Right atrium auricular region (tissue), 2 donors: Measurements from ENCODE around the gene HPDL. TPM values are rescaled to one million over a fixed set of nuclear protein-coding genes. Genes with fewer than 3 reads are reported as not detected.
"Not testable (repeated sequence)": the region's sequence is repeated elsewhere in the genome, so short reads cannot be mapped to it uniquely, and the experiment has no call there.

Source experiments
- DNase-seq: peaks from one replicate; pipeline ENCODE4 v3.0.0-alpha.2; 2019; ENCODE audit warnings: low spot score
- H3K27ac ChIP-seq, 2 donors: fragments of 200-600 bp; sonication (generic); 1 replicate in 1 of 2; 2 replicates in 1 of 2; pipeline ENCODE4 v1.5.1; 2016 to 2019
- H3K27me3 ChIP-seq, 2 donors: fragments of 200-600 bp; sonication (generic); one replicate each; pipeline versions ENCODE4 v1.5.1 to v1.6.0; 2017 to 2019
- H3K36me3 ChIP-seq: fragments of 200-600 bp; sonication (generic); one replicate; pipeline ENCODE4 v1.5.1; 2016
- H3K4me1 ChIP-seq, 2 donors: fragments of 200-600 bp; sonication (generic); one replicate each; pipeline versions ENCODE4 v1.5.1 to v1.6.0; 2017 to 2019
- H3K4me3 ChIP-seq, 2 donors: fragments of 200-600 bp; sonication (generic); 1 replicate in 1 of 2; 2 replicates in 1 of 2; pipeline ENCODE4 v1.5.1; 2017 to 2019; ENCODE audit warnings: mild to moderate bottlenecking in 1 of 2, moderate library complexity in 1 of 2
- H3K9me3 ChIP-seq, 2 donors: fragments of 200-600 bp; sonication (generic); one replicate each; pipeline ENCODE4 v1.5.1; 2019
- total RNA-seq, 2 donors: library from RNA; depleted of rRNA; stranded (reverse); fragments of >200 nt; gene quantifications; one replicate each; pipeline ENCODE4 v1.1.0, GENCODE V29; 2016
- TF ChIP-seq, protein P1 (sequence below), 2 donors: fragments of 200-600 bp; sonication (generic); IDR thresholded peaks; one replicate each; pipeline ENCODE4 v1.5.1; 2019; ENCODE audit warnings: antibody characterized with exemption in 2 of 2

HPDL gene
- total RNA-seq, 2 donors from 2014 or later, result not detected

DNA sequence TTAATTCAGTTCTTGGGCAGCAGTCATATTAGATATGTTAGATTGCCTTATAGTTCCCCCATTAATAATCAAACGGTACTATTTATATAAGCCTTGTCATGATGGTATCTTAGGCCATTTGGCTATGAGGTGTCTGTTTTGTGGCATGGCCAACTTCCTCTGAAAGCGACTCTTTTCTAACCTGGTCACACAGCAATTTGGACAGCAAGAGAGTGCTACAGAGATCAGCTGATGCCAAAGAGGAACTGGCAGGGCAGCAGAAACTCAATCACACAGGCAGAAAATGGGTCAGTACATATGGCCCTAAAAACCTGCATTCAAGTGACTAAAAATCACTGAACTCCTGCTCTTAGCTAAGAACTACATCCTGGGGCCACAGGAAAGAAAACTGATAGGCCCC lies 27.0 kb downstream of the HPDL start:
- H3K4me1 ChIP-seq, result peaks cover 0 to 8% of the 10 kb centered on the region in 2 donors
- no peak overlapping the region for H3K4me3 ChIP-seq
- no peak for DNase-seq
- no peaks in the 10 kb centered on the region for H3K9me3 ChIP-seq
- no peak overlapping the region for H3K27ac ChIP-seq
- no peaks in the 10 kb centered on the region for H3K36me3 ChIP-seq
- TF ChIP-seq, protein P1, sequence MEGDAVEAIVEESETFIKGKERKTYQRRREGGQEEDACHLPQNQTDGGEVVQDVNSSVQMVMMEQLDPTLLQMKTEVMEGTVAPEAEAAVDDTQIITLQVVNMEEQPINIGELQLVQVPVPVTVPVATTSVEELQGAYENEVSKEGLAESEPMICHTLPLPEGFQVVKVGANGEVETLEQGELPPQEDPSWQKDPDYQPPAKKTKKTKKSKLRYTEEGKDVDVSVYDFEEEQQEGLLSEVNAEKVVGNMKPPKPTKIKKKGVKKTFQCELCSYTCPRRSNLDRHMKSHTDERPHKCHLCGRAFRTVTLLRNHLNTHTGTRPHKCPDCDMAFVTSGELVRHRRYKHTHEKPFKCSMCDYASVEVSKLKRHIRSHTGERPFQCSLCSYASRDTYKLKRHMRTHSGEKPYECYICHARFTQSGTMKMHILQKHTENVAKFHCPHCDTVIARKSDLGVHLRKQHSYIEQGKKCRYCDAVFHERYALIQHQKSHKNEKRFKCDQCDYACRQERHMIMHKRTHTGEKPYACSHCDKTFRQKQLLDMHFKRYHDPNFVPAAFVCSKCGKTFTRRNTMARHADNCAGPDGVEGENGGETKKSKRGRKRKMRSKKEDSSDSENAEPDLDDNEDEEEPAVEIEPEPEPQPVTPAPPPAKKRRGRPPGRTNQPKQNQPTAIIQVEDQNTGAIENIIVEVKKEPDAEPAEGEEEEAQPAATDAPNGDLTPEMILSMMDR (IDR thresholded peaks at IDR 0.05), result no peak
- H3K27me3 ChIP-seq, result no peaks in the 10 kb centered on the region

DNA sequence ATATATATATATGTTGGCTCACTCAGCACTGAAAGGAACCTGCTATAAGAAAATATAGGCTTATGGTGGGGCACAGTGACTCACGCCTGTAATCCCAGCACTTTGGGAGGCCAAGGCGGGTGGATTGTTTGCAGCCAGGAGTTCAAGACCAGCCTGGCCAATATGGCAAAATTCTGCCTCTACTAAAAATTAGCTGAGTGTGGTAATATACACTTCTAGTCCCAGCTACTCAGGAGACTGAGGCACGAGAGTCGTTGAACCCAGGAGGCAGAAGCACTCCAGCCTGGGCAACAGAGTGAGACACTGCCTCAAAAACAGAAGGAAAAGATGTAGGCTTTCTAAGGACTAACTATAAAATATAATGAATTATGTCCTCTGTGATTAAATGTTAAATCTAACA lies 28.1 kb downstream of the HPDL start:
- H3K27me3 ChIP-seq, result no peaks in the 10 kb centered on the region
- H3K4me1 ChIP-seq, result peaks cover 0 to under 1% of the 10 kb centered on the region in 2 donors
- no peak for DNase-seq
- no peak overlapping the region for H3K4me3 ChIP-seq
- TF ChIP-seq, protein P1 (IDR thresholded peaks at IDR 0.05), result no peak
- H3K36me3 ChIP-seq, result no peaks in the 10 kb centered on the region
- no peaks in the 10 kb centered on the region for H3K9me3 ChIP-seq
- no peak overlapping the region for H3K27ac ChIP-seq

DNA sequence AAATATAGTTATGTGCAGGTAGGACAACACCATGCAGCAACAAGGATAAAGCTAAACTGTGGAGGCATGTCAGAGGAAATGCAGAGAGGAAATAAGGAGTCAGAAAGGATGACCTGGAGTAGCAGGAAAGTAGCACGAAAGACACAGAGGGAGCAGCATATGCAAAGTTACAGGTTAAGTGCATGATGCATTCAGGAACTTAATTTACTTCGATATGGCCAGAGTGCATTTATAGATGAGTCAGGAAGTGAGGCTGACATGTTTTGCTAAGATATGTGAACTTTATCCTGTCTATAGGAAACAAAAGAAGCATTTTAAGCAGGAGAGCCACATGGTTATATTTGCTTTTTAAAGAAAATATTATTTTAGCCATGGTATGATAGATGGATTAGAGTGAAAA lies 29.0 kb downstream of the HPDL start:
- no peaks in the 10 kb centered on the region for H3K36me3 ChIP-seq
- no peak for DNase-seq
- TF ChIP-seq, protein P1 (IDR thresholded peaks at IDR 0.05), result no peak
- H3K27me3 ChIP-seq, result no peaks in the 10 kb centered on the region
- no peak overlapping the region for H3K27ac ChIP-seq
- no peak overlapping the region for H3K4me3 ChIP-seq
- peaks cover 0 to 9% of the 10 kb centered on the region in 2 donors for H3K4me1 ChIP-seq
- H3K9me3 ChIP-seq, result no peaks in the 10 kb centered on the region

DNA sequence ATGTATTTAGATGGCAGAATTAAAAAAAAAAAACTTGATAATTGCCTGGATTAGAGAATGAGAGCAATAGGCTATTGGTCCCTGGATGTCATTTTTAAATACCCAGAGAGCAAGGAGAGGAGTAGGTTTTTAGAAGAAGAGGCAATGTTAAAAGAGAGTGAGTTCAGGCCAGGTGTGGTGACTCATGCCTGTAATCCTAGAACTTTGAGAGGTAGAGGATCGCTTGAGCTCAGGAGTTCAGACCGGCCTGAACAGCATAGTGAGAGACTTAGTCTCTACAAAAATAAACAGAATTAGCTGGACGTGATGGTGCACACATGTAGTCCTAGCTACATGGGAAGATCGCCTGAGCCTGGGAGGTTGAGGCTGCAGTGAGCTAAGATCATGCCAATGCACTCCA lies 29.5 kb downstream of the HPDL start:
- TF ChIP-seq, protein P1 (IDR thresholded peaks at IDR 0.05), result no peak
- no peaks in the 10 kb centered on the region for H3K27me3 ChIP-seq
- H3K36me3 ChIP-seq, result no peaks in the 10 kb centered on the region
- peaks cover 0 to 14% of the 10 kb centered on the region in 2 donors for H3K4me1 ChIP-seq
- no peak for DNase-seq
- H3K9me3 ChIP-seq, result no peaks in the 10 kb centered on the region
- no peak overlapping the region for H3K27ac ChIP-seq
- H3K4me3 ChIP-seq, result no peak overlapping the region

DNA sequence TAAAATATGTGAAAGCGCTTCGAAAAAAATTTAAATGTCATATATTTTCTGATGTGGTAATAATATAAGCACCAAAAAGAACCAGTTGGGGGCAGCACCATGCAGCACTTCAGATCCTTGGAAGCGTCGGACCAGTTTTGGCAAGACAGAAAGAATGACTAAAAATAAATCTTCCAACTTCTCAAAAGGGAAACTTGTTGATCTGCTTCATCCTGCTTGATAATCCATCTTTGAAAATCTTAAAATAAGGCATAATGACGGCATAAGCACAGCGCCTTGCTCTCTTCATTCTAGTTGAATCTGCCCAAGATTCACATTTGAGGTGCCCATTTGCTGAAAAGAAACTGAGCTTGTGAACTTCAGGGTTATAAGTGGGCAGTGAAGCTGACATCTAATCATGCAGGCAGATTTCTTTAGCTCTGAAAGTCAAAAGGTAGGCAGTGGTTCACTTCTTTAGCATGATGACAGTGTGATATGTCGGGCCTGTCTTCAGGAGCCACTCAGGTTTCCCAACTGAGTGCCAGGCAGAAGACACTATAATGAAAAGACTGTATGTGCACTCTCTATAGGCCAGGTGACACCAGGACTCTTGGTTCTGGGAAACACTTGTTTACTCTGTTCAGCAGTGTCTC lies 33.3 kb downstream of the HPDL start:
- DNase-seq, result peak; percentile 83
- Histone ChIP-seq H3K27me3 (no peaks in the 10 kb centered on the region), H3K36me3 (no peaks in the 10 kb centered on the region), H3K9me3 (no peaks in the 10 kb centered on the region), H3K4me3 (peak overlapping the region in 1 of 2 donors; percentile 17), H3K27ac (peak overlapping the region; percentile 63 to 82), H3K4me1 (peaks cover 0 to 17% of the 10 kb centered on the region in 2 donors)
- TF ChIP-seq, protein P1 (IDR thresholded peaks at IDR 0.05), result peak; percentile 44 to 79

DNA sequence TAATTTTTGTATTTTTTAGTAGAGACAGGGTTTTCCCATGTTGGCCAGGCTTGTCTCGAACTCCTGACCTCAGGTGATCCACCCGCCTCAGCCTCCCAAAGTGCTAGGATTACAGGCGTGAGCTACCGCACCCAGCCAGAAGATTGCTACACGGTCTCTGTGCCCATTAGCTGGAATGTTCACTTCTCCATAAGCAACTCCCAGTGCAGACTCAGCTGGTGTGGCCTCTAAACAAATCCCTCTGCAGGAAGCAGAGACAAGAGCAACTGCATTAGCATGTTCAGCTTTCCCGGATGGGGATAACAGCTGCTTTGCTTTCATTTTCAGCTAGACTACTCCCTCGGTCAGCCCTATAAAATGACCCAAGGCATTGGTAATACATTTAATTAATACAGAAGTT lies 34.3 kb downstream of the HPDL start:
- H3K27me3 ChIP-seq, H3K36me3 ChIP-seq, H3K9me3 ChIP-seq: not testable (repeated sequence)
- H3K4me3 ChIP-seq, result peak overlapping the region in 1 of 2 donors; percentile 27
- peak overlapping the region; percentile 63 to 82 for H3K27ac ChIP-seq
- peaks cover 0 to 17% of the 10 kb centered on the region in 2 donors for H3K4me1 ChIP-seq
- TF ChIP-seq, protein P1 (IDR thresholded peaks at IDR 0.05), result peak in 1 of 2 donors; percentile 16
- DNase-seq, result peak; percentile 78
